Measurements from ENCODE around the gene COA7.

GRCh38 chr1:52645261-52645660 is 52.9 kb downstream of the COA7 start:
- TF ChIP-seq, protein P1, sequence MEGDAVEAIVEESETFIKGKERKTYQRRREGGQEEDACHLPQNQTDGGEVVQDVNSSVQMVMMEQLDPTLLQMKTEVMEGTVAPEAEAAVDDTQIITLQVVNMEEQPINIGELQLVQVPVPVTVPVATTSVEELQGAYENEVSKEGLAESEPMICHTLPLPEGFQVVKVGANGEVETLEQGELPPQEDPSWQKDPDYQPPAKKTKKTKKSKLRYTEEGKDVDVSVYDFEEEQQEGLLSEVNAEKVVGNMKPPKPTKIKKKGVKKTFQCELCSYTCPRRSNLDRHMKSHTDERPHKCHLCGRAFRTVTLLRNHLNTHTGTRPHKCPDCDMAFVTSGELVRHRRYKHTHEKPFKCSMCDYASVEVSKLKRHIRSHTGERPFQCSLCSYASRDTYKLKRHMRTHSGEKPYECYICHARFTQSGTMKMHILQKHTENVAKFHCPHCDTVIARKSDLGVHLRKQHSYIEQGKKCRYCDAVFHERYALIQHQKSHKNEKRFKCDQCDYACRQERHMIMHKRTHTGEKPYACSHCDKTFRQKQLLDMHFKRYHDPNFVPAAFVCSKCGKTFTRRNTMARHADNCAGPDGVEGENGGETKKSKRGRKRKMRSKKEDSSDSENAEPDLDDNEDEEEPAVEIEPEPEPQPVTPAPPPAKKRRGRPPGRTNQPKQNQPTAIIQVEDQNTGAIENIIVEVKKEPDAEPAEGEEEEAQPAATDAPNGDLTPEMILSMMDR (IDR thresholded peaks at IDR 0.05 in 4 of 5, conservative IDR thresholded peaks at IDR 0.05 in 1 of 5): no peak
- no peak for TF ChIP-seq POLR2A (IDR thresholded peaks at IDR 0.05)

Data from gastrocnemius medialis (tissue), 4 donors.